ENCODE results near the gene BCL3. TPM values are rescaled to one million over a fixed set of nuclear protein-coding genes. Genes with fewer than 3 reads are reported as not detected.
"Not testable (repeated sequence)": the region's sequence is repeated elsewhere in the genome, so short reads cannot be mapped to it uniquely, and the experiment has no call there.

Gene BCL3
- total and polyA plus RNA-seq, 2 of the 13 experiments (the other 11 are each of a cell fraction or from before 2014, with no cell fraction given): 2.3 to 4.0 TPM

GRCh38 chr19:44709434-44710266 is 38.9 kb upstream of the BCL3 start:
- DNase-seq (ENCODE audit: low spot score); FAIRE-seq; BruUV-seq (replicated peaks); H3K4me3 ChIP-seq (replicated peaks in 1 of 3; ENCODE audit: insufficient read depth in 1 of 3, low read depth in 2 of 3, low read length in 3 of 3); H3K36me3 ChIP-seq (replicated peaks in 1 of 2; ENCODE audit: control insufficient read depth in 1 of 2, insufficient read depth in 2 of 2, low read length in 2 of 2); H3K4me2 ChIP-seq (ENCODE audit: low read depth, low read length); CTCF ChIA-PET (ENCODE audit: low intra/inter-chr PET ratio, low total read pairs); in situ Hi-C loops (cut with HindIII; ENCODE audit: extremely low pct_ligation_motif_present, low pct_unique_long_range_greater_than_20kb); intact Hi-C loops (cut with micrococcal nuclease; ENCODE audit: unreplicated experiment); H3K9me3 ChIP-seq (ENCODE audit: low read length); H3K27ac ChIP-seq (ENCODE audit: extremely low read length, insufficient read depth, low read length); H4K20me1 ChIP-seq (ENCODE audit: insufficient read depth, low read length); H3K9ac ChIP-seq (ENCODE audit: insufficient read depth, low read depth, low read length); ATAC-seq; H3K79me2 ChIP-seq (ENCODE audit: insufficient read depth, low read length); H3K27me3 ChIP-seq (ENCODE audit: control insufficient read depth in 1 of 2, insufficient read depth in 2 of 2, low read length in 2 of 2); H2AFZ ChIP-seq (ENCODE audit: low read length): not testable (repeated sequence)
- H3K4me1 ChIP-seq (ENCODE audit: insufficient read depth, low read length): peaks cover 21% of the 10 kb centered on the region
- POLR2A ChIA-PET: interaction anchor here (2.1 to 2.7 kb wide), 2 partner anchors 9 to 15 kb away, joined by 7 to 11 read pairs; no protein-coding TSS in a partner anchor
- peak; percentile 97 for TF ChIP-seq ZSCAN22 (CRISPR knock-in tag; IDR thresholded peaks at IDR 0.05)
- WGBS (ENCODE audit: low lambda C conversion rate): 58% methylated on average over 2 of the region's 4 CpGs

GRCh38 chr19:44710483-44710882 is 38.0 kb upstream of the BCL3 start:
- no peak overlapping the region for H3K4me3 ChIP-seq (replicated peaks in 1 of 3; ENCODE audit: insufficient read depth in 1 of 3, low read depth in 2 of 3, low read length in 3 of 3)
- intact Hi-C loops (cut with micrococcal nuclease; ENCODE audit: unreplicated experiment) (no loop called here), in situ Hi-C loops (cut with HindIII; ENCODE audit: extremely low pct_ligation_motif_present, low pct_unique_long_range_greater_than_20kb) (no loop called here)
- no peaks in the 10 kb centered on the region for H3K27me3 ChIP-seq (ENCODE audit: control insufficient read depth in 1 of 2, insufficient read depth in 2 of 2, low read length in 2 of 2)
- no peak overlapping the region for H2AFZ ChIP-seq (ENCODE audit: low read length)
- ATAC-seq: no peak
- BruUV-seq (replicated peaks): no TSS peak
- no peaks in the 10 kb centered on the region for H3K79me2 ChIP-seq (ENCODE audit: insufficient read depth, low read length)
- FAIRE-seq: no peak
- ChIA-PET CTCF (ENCODE audit: low intra/inter-chr PET ratio, low total read pairs) (no interaction called here), POLR2A (interaction anchor here (2.1 to 2.7 kb wide), 2 partner anchors 8 to 15 kb away, joined by 7 to 11 read pairs; no protein-coding TSS in a partner anchor)
- H3K27ac ChIP-seq (ENCODE audit: extremely low read length, insufficient read depth, low read length): no peak overlapping the region
- peaks cover 22% of the 10 kb centered on the region for H3K4me1 ChIP-seq (ENCODE audit: insufficient read depth, low read length)
- DNase-seq (ENCODE audit: low spot score): no peak
- no peak overlapping the region for H3K4me2 ChIP-seq (ENCODE audit: low read depth, low read length)
- peak; percentile 35; the same call in 1 of the 2 replicates for TF ChIP-seq HNRNPL (IDR thresholded peaks at IDR 0.05; ENCODE audit: low read depth, low read length)
- TF ChIP-seq, protein P1, sequence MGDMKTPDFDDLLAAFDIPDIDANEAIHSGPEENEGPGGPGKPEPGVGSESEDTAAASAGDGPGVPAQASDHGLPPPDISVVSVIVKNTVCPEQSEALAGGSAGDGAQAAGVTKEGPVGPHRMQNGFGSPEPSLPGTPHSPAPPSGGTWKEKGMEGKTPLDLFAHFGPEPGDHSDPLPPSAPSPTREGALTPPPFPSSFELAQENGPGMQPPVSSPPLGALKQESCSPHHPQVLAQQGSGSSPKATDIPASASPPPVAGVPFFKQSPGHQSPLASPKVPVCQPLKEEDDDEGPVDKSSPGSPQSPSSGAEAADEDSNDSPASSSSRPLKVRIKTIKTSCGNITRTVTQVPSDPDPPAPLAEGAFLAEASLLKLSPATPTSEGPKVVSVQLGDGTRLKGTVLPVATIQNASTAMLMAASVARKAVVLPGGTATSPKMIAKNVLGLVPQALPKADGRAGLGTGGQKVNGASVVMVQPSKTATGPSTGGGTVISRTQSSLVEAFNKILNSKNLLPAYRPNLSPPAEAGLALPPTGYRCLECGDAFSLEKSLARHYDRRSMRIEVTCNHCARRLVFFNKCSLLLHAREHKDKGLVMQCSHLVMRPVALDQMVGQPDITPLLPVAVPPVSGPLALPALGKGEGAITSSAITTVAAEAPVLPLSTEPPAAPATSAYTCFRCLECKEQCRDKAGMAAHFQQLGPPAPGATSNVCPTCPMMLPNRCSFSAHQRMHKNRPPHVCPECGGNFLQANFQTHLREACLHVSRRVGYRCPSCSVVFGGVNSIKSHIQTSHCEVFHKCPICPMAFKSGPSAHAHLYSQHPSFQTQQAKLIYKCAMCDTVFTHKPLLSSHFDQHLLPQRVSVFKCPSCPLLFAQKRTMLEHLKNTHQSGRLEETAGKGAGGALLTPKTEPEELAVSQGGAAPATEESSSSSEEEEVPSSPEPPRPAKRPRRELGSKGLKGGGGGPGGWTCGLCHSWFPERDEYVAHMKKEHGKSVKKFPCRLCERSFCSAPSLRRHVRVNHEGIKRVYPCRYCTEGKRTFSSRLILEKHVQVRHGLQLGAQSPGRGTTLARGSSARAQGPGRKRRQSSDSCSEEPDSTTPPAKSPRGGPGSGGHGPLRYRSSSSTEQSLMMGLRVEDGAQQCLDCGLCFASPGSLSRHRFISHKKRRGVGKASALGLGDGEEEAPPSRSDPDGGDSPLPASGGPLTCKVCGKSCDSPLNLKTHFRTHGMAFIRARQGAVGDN (CRISPR knock-in tag; IDR thresholded peaks at IDR 0.05): peak; percentile 21; the same call in 1 of the 2 replicates
- TF ChIP-seq CHD2 (IDR thresholded peaks at IDR 0.05; ENCODE audit: low read depth, low read length): no peak
- peak; percentile 91 for TF ChIP-seq AGO2 (optimal IDR thresholded peaks at IDR 0.05; ENCODE audit: low read depth, low read length)
- TF ChIP-seq CHCHD3 (CRISPR knock-in tag; IDR thresholded peaks at IDR 0.05): no peak
- no peak for TF ChIP-seq NR3C1 (CRISPR knock-in tag; IDR thresholded peaks at IDR 0.05)
- TF ChIP-seq TP53 (CRISPR knock-in tag; conservative IDR thresholded peaks at IDR 0.05): no peak
- no peak for TF ChIP-seq TOPORS (CRISPR knock-in tag; IDR thresholded peaks at IDR 0.05)
- peak; percentile 31 for TF ChIP-seq RBFOX2 (IDR thresholded peaks at IDR 0.05; ENCODE audit: low read depth, low read length)
- TF ChIP-seq ZNF263 (CRISPR knock-in tag; IDR thresholded peaks at IDR 0.05): 0 out of 2 replicates have a peak, but pooled peaks have one; percentile 49
- no peaks in the 10 kb centered on the region; the same call in 1 of the 2 replicates for H4K20me1 ChIP-seq (ENCODE audit: insufficient read depth, low read length)
- H3K9me3 ChIP-seq (ENCODE audit: low read length): peaks cover 8% of the 10 kb centered on the region; the same call in 1 of the 2 replicates
- H3K36me3 ChIP-seq (replicated peaks in 1 of 2; ENCODE audit: control insufficient read depth in 1 of 2, insufficient read depth in 2 of 2, low read length in 2 of 2): peaks cover 5 to 8% of the 10 kb centered on the region in 2 experiments; a peak in 4 of 5 replicates
- no peak overlapping the region for H3K9ac ChIP-seq (ENCODE audit: insufficient read depth, low read depth, low read length)
- 94% methylated on average over 11 of the region's 14 CpGs for WGBS (ENCODE audit: low lambda C conversion rate)
